GM19463 (cell line): ENCODE measurements around the gene CFAP65.

Experiments
- ATAC-seq: cut with Tn5 transposase; IDR thresholded peaks from one replicate; pipeline ENCODE4 v1.9.1; 2021; ENCODE audit warnings: mild to moderate bottlenecking, moderate library complexity; ENCODE audit not compliant: unreplicated experiment

Gene CFAP65

DNA sequence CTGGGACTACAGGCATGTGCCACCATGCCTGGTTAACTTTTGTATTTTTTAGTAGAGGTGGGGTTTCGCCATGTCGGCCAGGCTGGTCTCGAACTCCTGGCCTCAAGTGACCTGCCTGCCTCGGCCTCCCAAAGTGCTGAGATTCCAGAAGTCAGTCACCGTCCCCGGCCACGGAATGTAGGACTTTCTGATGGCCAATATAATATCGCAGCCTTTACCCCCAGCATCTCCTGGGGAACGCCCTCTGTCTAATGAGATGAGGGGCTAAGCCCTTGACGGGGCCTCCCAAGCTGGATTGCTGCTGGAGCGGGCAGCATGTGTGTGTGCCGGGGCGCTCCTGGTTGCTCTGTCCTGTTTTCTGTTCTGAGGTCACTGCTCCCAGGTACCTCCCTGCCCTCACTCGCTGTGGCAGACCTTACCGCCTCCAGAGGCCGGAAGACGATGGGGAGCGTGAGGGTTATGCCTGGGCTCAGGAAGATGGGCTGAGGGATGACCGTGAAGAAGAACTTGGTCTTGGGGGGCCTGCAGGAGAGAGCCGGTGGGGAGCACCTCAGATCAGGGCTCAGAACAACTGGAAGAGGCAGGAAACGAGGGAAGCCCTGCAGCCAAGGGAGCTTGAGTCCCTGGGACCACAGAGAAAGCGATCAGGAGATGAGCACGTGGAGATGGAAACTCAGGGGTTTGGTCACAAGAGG lies 9.1 kb downstream of the CFAP65 start:
- ATAC-seq, result no peak

DNA sequence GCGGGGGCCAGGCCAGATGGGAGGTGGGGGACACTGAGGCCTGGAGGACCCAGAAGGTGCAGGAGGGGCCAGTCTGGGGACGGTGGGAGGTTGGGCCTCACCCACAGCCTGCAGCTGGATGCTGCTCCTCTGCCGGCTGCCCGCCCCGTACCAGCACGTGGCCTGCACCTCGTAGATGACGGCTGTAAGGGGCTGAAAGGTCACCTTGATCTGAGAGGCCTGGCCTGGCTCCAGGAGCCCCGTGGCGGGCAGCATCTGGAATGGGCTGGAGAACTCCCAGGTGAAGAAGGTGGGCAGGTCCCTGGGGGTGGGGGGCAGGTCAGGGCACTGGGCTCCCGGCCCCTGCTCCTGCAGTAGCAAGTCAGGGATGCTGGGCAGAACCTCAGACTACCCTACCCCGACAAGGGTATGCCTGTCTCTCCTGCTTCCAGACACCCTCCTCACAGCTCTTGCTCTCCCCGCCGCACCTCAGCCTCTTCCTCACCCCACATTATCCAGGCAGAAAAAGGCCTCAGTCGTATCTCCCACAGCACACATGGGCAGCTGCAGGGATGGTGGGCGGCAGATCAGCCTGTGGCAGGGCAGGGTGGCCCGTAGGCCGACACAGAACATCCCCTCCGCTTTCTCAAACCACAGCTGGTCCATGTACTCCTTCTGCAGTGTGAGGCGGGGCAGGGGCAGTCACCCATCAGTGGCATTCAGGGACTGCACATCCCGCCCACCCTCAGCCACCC lies 10.1 kb downstream of the CFAP65 start:
- no peak for ATAC-seq

DNA sequence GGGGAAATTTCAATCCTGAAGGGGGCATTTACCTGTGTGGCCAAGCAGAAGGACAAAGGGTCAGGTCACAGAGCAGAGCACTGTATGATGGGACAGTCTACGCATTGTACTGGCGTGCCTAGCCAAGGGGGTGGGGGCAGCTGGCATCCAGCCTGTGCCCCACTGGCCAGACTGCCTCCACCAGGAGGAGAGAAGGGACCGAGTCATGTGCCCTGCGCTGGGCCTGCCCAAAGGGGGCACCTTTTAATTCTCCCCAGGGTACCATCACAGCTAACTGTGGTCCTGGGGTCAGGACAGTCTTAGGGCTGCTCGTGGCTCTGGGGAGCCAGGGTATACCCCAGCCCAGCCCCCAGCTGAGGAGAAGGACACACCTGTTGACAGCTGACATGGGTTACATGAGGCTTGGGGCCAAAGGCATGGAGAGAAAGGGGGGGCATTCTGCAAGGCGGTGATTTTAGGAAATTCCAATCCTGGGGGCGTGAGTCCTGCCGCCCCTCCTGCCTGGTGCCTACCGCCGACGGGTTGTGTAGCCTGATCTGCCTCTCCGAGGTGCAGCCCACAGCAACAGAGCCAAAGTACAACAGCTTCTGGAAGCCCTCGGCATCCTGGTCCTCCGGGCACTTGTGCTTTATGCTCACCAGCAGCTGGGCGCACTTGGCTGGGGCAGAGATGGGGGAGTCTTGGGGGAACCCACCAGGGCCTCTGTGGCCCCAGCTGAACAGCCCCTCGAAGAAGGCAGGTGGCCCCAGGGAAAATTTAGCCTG lies 11.0 kb downstream of the CFAP65 start:
- no peak for ATAC-seq

DNA sequence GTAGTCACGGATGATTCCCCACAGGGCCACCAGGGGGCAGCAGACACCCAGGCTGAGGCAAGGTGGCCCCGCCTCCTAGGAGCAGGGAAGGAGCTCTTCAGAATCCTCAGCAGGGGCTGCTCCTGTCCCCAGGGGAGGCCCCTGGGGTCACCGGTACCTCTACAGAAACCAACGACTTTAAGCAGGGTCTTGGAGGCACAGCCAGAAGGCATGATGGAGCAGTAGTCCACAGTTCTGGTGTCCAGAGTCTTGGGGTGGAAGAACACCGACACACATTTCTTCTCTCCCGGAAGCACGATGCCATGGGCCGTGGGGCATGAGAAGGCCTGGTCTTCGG lies 11.5 kb downstream of the CFAP65 start:
- ATAC-seq, result peak; percentile 60

DNA sequence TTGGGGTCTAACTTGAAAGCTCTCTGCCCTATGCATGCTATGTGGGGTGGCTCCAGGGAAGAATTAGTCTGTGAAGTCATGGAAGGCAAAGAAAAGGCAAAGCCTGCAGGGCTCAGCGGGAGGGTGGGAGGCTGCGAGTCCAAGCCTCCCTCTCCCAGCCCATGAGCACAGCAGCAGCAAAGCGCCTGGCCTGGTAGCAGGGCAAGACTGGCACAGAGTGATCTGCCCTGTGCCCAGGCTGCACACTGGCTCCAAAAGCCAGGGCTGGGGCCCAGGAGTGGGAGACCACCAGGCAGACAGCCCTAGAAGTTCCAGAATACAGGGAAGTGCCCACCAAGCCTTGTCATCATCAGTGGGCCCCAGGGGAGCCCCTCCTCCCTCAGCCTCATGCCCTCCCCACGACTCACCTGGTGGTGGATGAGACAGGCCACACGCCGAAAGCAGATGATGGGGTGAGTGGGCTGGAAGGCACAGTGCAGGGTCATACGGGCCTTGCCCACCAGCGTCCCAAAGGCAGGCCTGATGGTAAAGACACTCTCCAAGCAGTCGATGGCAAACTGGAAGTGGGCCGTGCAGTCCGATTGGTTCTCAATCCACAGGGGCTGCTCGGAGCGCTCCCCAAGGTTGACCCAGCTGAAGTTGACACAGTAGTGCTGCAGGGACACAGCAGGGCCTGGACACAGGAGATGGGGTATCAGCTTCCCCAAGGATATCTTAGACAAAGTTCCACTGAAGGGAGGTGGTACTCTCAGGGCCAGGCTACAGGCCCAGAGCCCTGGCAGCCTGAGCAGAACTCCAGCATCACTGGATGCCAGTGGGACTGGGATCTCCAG lies 12.1 kb downstream of the CFAP65 start:
- ATAC-seq, result no peak

DNA sequence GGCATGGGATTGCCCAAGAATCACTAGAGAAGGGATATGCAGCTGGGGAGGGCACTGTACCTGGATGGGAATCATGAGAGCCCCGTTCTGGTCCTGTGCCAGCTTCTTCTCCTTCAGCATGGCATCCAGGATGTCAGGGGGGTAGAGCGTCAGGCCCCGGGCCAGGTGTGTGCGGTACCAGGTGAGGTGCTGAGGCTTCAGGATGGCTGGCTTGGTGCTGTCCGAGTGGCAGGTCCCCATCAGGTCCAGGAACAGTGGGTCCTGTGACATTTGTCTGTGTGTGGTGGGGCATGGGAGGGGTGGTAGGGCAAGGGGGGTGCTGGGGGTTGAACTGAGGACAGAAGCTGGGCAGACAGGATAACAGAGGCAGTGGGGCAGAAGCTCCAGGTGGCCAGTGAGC lies 13.2 kb downstream of the CFAP65 start:
- no peak for ATAC-seq

DNA sequence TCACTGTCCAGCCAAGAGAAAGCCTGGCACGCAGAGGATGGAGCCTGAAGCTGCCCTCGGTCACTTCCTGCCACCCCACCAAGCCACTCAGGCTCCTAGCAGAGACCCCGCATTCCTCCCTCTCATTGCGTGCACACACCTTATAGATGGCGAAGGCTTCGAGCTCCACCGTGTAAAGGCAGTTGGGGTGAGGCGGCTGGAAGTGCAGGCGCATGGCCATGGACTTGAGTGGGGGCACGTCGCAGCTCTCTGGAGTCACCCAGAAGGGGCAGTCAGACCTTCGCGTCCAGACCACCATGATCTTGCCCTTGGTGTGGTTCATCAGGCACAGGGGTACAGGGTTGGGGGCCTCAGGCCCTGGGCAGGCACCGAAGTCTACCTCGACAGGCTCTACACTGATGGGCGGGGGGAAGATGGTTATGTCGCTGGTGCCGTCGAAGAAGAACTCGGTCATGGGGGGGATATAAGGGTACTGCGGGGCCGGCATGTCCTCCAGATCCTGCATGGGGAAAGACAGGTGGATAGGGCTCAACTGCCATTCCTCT lies 13.7 kb downstream of the CFAP65 start:
- ATAC-seq, result no peak

DNA sequence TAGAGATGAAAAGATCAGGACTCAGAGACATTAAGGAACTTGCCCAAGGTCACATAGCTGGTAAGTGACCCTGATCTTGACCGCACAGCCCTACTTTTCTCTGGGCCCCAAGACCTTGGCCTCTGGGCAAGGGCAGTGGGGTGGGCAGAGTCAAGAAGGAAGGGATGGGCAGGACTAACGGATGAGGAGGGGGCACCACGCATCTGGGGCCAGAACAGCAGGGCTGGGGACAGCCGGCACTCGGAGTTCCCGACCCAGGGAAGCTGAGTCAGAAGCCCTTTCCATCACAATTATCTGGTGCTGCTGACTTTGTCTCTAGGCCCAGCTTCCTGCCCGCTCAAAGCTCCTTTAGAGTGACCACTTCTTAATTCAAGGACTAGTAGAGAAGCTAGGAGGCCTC lies 14.4 kb downstream of the CFAP65 start:
- no peak for ATAC-seq

DNA sequence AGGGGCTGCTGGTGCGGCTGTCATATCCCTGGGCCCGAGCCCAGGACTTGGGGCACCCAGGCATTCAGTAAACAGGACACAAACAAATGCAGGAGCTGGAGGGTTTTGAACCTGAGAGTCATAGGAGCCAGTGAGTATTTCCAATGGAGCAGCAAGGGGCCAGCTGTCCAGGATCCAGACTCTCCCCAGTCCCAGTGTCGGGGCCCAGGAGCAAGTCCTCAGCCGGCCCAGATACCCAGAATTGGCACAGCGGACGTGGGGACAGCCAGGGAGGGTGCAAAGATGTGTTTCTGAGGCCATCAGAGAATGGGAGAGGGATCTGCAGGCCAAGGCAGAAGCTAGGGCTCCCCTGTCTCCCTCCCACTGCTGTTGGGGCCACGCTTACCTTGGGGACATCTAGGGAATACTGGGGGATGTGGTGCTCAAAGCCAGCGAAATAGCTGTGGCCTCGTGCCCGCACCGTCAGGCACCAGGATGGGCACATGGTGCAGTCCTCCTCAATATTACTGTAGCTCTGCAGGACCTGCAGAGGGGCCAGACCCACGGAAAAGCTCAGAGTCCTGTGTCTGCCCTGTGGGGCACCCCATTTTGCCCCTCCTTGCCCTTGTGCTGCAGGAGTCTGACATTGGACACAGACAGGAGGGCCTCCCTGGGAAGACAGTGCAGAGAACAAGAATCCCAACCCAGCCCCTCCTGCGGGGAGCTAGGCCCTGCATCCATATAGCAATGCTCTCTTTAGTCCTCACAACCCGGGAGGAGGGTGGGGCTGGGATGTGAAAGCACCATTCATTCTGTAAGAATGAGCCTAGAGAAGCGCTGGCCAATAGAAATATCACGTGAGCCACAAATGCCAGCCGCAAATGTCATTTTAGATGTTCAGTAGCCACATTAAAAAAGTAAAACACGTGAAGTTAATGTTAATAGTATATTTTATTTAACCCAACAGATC lies 15.4 kb downstream of the CFAP65 start:
- no peak for ATAC-seq

DNA sequence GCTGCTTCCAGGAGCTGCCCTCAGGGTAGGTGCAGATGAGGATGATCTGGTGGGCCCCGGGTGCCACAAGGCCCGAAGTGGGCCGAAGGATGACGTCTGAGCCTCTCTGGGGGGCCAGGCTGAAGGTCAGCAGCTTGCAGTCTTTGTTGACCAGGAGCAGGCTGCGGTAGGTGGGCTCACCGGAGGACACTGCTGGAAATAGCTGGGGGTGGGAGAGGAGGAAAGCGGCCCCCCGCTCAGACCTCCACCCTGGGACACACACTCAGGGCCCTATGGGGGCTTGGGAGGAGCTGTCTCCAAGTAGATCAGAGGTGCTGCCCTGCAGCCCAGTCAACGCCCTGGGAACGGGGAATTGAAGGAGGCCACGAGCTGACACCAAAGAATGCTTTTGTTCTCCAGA lies 17.3 kb downstream of the CFAP65 start:
- ATAC-seq, result no peak

DNA sequence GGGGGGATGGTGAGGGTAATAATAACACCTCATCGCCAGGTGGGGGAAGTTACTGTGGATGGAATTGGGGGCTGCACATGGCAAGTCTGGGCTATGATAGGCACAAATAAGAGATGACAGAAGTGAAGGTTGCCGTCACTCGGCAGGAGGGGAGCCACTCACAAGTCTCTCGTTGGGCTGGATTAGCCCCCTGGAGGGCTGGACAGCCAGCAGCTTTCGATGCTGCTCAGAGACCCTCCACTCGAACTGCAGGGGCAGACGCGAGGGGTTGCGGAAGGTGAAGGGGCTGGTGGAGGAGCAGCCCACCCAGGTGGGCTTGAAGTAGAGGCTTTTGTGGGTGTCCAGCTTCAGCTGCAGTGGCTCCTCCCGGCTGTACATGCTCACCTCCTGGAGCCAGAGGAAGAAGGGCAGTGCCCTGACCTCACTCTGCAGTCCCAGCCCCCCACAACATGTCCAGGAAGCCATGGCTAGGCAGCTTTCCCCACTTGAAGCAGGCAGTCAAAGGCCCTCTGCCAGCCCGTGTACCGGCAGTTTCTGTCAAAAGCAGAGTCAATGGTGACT lies 18.2 kb downstream of the CFAP65 start:
- no peak for ATAC-seq

DNA sequence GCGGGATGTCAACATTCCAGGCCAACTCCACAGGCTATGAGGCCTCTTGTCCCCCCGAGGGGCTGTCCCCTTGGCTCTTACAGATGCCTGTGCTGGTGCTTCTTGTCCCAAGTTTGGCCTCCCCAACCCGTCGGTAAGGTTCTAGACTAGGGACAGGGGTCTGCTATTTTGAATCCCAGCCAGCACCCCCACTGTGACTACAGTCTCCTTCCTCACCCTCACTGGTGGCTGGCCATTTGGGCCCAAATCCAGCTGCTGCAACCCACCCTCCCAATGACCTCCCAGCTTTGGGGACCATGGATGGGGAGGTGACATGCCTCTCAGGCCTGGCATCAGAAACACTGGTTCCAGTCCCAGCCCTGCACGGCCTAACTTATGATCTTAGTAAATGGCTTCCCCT lies 18.7 kb downstream of the CFAP65 start:
- no peak for ATAC-seq

DNA sequence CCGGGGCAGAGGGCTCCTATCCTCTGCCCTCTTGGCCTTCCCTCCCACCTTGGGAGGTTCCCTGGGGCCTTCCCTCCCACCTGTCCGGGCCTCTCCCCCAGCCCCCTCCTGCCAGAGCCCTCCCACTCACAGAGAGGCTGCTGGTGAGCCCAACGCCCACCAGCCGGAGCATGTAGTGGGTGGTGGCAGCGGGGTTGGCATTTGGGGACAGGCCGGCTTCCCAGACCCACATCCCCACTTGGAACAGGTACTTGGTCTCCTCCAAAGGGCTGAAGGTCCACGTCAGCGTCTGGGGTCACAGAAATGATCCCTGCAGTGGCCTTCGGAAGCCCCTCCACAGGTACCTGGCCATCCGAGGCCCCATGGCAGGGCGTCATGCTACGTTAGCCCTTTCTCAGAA lies 19.3 kb downstream of the CFAP65 start:
- no peak for ATAC-seq

DNA sequence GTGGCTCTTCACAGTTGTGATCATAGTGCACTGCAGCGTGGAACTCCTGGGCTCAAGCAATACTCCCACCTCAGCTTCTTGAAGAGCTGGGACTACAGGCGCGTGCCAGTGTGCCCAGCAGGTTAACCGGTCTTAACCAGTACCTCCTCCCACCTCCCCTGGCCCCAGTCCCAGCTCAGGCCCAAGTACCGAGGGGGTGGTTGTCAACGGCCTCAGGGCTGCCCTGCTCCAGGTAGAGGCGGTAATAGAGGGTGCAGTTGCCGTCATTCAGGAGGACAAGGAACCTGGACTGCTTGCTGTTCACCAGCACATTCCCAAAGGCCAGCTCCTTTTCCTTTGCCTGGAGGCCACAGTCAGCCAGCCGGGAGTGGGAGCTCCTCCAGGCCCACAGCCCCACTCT lies 19.7 kb downstream of the CFAP65 start:
- ATAC-seq, result no peak

DNA sequence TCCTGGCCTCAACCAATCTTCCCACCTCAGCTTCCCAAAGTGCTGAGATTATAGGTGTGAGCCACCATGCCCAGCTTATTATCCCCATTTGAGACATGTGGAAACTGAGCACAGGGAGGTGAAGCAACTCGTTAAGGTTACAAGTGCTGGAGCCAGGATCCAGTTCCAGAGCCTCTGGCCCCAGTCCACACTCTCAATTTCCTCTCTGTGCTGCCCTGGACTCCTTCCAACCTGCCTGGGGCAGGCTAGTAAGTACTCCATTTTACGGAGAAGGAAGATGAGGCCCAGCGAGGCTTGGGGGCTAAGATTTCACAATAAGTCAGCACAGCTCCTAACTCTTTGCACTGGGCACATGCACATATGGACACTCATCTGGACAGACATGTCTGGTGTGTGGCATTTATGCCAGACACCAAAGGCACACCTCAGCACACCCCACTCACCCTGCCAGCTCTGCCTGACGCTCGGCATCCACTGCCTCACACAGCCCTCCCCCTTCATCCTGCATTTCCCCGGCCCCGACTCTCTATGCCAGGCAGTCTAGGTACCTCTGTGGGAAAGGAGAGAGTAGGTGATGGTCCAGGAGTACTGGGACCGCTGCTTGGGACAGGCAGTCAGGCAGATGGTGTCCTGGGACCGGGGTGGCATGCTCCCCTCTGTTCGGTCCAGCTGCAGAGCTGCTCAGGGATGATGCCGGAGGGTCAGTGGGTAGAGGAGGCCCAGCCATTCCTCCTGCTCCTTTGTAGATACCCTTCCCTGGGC lies 20.5 kb downstream of the CFAP65 start:
- ATAC-seq, result no peak

DNA sequence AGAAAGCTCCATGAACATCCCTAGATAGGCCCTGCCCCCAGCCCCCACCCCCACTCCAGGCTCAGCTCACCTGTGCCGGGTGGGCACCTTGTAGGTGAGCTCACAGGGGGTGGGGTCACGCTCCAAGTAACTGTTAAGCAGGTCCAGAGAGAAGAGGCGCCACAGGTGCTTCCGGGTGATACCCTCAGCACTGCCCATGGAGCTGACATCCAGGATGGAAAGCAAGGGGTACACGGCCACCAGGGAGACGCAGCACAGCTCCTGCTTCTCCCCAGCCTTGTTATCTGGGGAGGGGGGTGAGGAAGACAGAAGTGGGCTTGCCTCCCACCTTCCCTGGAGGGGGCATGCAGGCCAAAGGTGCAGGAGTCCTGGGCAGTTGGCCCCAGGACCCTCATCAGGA lies 21.9 kb downstream of the CFAP65 start:
- no peak for ATAC-seq

DNA sequence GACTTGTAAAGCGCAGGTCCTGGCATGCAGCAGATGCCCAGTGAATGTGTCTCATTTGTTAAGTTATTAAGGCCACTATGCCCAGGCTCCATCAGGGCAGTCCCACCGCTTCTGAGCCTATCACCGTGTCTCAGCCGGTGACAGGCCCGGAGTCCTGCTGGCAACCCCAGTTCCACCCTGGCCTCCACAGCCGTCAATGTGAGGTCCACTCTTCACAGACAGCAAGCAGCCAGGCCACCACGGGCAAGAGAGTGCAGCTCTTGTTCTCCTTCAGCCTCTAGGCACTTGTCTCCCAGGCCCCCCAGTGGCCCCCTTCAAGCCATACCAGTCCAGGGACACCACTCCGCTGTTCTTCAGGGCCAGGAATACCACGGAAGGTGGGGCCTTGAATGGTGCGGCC lies 22.6 kb downstream of the CFAP65 start:
- no peak for ATAC-seq

DNA sequence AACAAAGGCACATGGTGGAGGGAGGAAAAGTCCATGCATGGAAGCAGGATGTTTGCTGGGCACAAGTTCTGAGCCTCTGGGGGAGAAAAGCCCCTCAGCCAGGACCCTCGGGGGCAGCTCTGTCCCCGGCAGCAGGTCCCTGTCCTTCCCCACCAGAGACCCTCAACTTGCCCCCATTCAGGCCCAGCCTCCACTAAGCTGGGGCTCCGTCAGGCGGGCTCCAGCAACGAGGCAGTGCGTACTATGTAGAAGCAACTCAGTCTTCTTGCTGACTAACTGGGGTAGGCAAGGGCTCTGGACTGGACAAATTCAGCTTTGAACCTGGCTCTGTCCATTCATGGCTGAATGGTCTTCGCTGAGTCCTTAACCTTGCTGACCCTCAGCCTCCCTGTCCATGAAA lies 23.0 kb downstream of the CFAP65 start:
- ATAC-seq, result no peak
